Ishikawa (cell line): ENCODE measurements around the gene TMEM245.

ENCODE experiments used
- CEBPB ChIP-seq: IDR thresholded peaks from 2 replicates; pipeline ENCODE4 v1.6.1; 2012
- CREB1 ChIP-seq: IDR thresholded peaks from 2 replicates; pipeline ENCODE4 v1.6.1; 2012; ENCODE audit warnings: low read depth
- EGR1 ChIP-seq: IDR thresholded peaks from 2 replicates; pipeline ENCODE4 v1.6.1; 2012
- EP300 ChIP-seq: IDR thresholded peaks from 2 replicates; pipeline ENCODE4 v1.6.1; 2012; ENCODE audit warnings: borderline replicate concordance
- FOXM1 ChIP-seq: IDR thresholded peaks from 2 replicates; pipeline ENCODE4 v1.6.1; 2012; ENCODE audit warnings: low read depth, borderline replicate concordance
- MAX ChIP-seq: IDR thresholded peaks from 2 replicates; pipeline ENCODE4 v1.6.1; 2012
- NFIC ChIP-seq: IDR thresholded peaks from 2 replicates; pipeline ENCODE4 v1.6.1; 2012
- RAD21 ChIP-seq: IDR thresholded peaks from 2 replicates; pipeline ENCODE4 v1.6.1; 2012; ENCODE audit warnings: low read depth
- REST ChIP-seq: IDR thresholded peaks from 2 replicates; pipeline ENCODE4 v1.6.1; 2012; ENCODE audit warnings: low read depth, mild to moderate bottlenecking
- TAF1 ChIP-seq: IDR thresholded peaks from 2 replicates; pipeline ENCODE4 v1.6.1; 2012; ENCODE audit warnings: low read depth, mild to moderate bottlenecking
- TCF12 ChIP-seq: IDR thresholded peaks from 2 replicates; pipeline ENCODE4 v1.6.1; 2012; ENCODE audit warnings: low read depth
- TEAD4 ChIP-seq: IDR thresholded peaks from 2 replicates; pipeline ENCODE4 v1.6.1; 2012
- USF1 ChIP-seq: IDR thresholded peaks from 2 replicates; pipeline ENCODE4 v1.6.1; 2012
- YY1 ChIP-seq: IDR thresholded peaks from 2 replicates; pipeline ENCODE4 v1.6.1; 2012; ENCODE audit warnings: low read depth
- ZBTB7A ChIP-seq: IDR thresholded peaks from 2 replicates; pipeline ENCODE4 v1.6.1; 2012; ENCODE audit warnings: low read depth

TMEM245 gene

GRCh38 chr9:109033941-109034700 is 85.6 kb downstream of the TMEM245 start:
- TF ChIP-seq CREB1: no peak
- TF ChIP-seq RAD21: no peak
- TF ChIP-seq TAF1: no peak
- no peak for TF ChIP-seq FOXM1
- TF ChIP-seq ZBTB7A: no peak
- TF ChIP-seq USF1: no peak
- no peak for TF ChIP-seq YY1
- no peak for TF ChIP-seq TCF12
- TF ChIP-seq EGR1: no peak
- no peak for TF ChIP-seq CEBPB
- TF ChIP-seq EP300: no peak
- TF ChIP-seq NFIC: no peak
- TF ChIP-seq MAX: no peak
- no peak for TF ChIP-seq REST
- TF ChIP-seq TEAD4: no peak

- TF ChIP-seq FOXM1 (no peak), TAF1 (no peak), RAD21 (no peak), ZBTB7A (no peak), NFIC (no peak), MAX (no peak), TCF12 (no peak), CEBPB (no peak), EGR1 (no peak)
These were observed 88.5 kb downstream of the TMEM245 start for GRCh38 chr9:109031241-109031640.

- TF ChIP-seq NFIC (no peak), EGR1 (no peak), CREB1 (no peak), RAD21 (no peak), TEAD4 (no peak), MAX (no peak), ZBTB7A (no peak), TAF1 (no peak)
These were observed 89.3 kb downstream of the TMEM245 start for GRCh38 chr9:109030426-109030825.

GRCh38 chr9:109028457-109028856 is 91.3 kb downstream of the TMEM245 start:
- no peak for TF ChIP-seq RAD21
- TF ChIP-seq USF1: no peak
- no peak for TF ChIP-seq NFIC
- TF ChIP-seq MAX: no peak
- no peak for TF ChIP-seq EGR1
- TF ChIP-seq CREB1: no peak
- no peak for TF ChIP-seq TAF1
- TF ChIP-seq YY1: no peak
- no peak for TF ChIP-seq EP300
- no peak for TF ChIP-seq TEAD4
- no peak for TF ChIP-seq TCF12
- no peak for TF ChIP-seq CEBPB
- no peak for TF ChIP-seq ZBTB7A
- TF ChIP-seq FOXM1: no peak
- TF ChIP-seq REST: no peak

- TF ChIP-seq TAF1: no peak
- no peak for TF ChIP-seq NFIC
- TF ChIP-seq YY1: no peak
- no peak for TF ChIP-seq MAX
- no peak for TF ChIP-seq RAD21
- no peak for TF ChIP-seq CEBPB
- no peak for TF ChIP-seq TEAD4
- no peak for TF ChIP-seq FOXM1
- no peak for TF ChIP-seq EP300
- no peak for TF ChIP-seq USF1
- no peak for TF ChIP-seq ZBTB7A
- no peak for TF ChIP-seq TCF12
- TF ChIP-seq EGR1: no peak
- no peak for TF ChIP-seq REST
- no peak for TF ChIP-seq CREB1
These were observed 92.6 kb downstream of the TMEM245 start for GRCh38 chr9:109027176-109027575.
